ENCODE data around the gene GP1BB.

GP1BB gene

DNA sequence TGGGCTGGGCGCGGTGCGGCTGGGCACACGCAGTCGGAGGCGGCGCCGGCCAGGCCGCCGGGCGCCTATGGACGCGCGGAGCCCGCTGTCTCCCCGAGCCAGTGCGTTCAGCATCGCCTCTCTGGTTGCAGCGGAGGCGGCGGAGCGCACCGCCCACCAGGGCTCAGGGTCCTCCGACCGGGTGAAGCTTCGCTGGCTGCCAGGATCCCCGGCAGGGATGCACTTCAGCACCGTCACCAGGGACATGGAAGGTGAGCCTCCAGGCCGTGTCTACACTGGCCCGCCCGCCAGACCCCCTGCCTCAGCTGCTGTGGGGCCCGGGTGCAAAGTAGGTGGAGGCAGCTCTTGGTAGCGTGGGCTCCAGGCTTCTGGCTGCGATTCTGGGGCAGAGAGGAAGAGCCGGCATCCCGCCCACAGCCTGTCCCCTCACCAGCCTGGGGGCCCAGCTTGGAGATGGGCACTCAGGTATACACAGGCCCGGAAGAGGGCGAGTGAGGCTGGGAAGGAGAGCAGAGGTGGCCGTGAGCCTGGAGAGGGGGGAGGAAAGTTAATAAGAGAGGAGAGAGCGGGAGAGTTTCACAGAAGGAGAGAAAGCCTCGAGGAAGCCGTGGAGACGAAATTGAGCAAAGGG lies 36.2 kb downstream of the GP1BB start:
- TF ChIP-seq GATA1 (IDR thresholded peaks at IDR 0.05; ENCODE audit: low read depth, low read length): no peak
- no peak for TF ChIP-seq POLR2A (IDR thresholded peaks at IDR 0.05; ENCODE audit: low read length)
- no peak for DNase-seq

DNA sequence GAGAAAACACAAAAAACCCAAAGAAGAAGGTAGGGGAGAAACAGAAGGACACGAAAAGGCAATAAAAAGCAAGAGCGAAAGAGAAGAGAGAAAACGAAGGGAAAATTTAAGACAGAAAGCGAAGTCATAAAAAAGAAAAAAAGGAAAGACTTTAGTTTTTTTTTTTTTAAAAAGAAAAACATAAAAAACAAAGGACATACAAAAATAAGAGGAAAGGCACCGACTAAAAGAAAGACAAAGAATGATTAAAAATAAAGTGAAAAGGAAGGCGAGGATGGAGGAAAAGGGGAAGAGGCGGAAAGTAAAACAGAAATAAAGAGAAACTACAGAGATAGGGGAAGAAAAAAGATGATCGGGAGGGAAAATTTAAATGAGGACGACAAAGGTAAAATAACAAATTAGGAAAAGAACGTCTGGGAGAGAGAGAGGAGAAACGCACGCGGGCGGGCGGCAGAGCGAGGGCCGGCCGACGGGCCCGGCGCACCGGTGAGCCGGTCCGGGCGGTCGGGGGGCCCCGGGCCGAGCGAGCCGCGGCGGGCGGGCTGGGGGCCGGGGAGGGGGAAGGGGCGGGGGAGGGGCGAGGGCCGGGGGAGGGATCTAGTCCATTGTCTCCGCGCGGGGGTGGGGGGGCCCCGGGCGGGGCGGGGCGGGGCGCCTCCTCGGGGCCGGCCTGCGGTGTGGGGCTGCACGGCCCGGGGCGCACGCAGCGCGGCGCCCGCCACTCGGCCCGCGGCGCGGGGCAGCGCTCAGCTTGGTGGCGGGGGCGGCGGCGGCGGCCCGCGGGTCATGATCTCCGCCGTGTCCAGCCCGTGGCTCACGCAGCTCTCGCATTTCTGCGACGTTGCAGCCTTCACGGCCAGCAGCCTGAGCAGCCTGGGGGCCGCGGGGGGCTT lies 37.0 kb downstream of the GP1BB start, which contains the start of gene TBX1:
TBX1 (plus strand) TSS at position 721 of the 893 bp plus-strand sequence; CDS start at position 787, 66 bp downstream.
- no peak for DNase-seq
- TF ChIP-seq GATA1 (IDR thresholded peaks at IDR 0.05; ENCODE audit: low read depth, low read length) (no peak), POLR2A (IDR thresholded peaks at IDR 0.05; ENCODE audit: low read length) (no peak)

DNA sequence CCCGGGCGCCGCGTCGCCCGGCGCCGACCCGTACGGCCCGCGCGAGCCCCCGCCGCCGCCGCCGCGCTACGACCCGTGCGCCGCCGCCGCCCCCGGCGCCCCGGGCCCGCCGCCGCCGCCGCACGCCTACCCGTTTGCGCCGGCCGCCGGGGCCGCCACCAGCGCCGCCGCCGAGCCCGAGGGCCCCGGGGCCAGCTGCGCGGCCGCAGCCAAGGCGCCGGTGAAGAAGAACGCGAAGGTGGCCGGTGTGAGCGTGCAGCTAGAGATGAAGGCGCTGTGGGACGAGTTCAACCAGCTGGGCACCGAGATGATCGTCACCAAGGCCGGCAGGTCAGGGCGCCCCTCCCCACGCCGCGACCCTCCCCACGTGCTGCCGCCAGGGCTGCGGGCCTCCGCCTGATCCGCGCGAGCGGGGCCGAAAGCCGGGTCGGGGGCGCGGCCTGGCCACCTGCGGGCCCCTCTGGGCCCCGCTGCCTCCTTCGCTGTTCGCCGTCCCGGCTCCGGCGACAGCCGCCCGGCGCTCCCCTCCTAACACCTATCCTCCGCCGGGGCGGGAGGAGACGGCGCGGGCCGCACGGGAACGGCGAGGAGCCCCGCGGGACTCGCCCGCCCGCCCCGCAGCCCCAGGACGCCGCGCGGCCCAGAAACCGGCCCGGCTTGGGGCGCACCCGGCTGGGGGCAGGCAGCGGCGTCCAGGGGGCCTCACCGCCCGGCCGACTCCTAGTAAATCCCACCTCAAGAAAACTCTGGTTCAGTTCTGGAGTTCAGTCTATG lies 37.8 kb downstream of the GP1BB start:
- no peak for TF ChIP-seq GATA1 (IDR thresholded peaks at IDR 0.05; ENCODE audit: low read depth, low read length)
- no peak for TF ChIP-seq POLR2A (IDR thresholded peaks at IDR 0.05; ENCODE audit: low read length)
- DNase-seq: no peak

DNA sequence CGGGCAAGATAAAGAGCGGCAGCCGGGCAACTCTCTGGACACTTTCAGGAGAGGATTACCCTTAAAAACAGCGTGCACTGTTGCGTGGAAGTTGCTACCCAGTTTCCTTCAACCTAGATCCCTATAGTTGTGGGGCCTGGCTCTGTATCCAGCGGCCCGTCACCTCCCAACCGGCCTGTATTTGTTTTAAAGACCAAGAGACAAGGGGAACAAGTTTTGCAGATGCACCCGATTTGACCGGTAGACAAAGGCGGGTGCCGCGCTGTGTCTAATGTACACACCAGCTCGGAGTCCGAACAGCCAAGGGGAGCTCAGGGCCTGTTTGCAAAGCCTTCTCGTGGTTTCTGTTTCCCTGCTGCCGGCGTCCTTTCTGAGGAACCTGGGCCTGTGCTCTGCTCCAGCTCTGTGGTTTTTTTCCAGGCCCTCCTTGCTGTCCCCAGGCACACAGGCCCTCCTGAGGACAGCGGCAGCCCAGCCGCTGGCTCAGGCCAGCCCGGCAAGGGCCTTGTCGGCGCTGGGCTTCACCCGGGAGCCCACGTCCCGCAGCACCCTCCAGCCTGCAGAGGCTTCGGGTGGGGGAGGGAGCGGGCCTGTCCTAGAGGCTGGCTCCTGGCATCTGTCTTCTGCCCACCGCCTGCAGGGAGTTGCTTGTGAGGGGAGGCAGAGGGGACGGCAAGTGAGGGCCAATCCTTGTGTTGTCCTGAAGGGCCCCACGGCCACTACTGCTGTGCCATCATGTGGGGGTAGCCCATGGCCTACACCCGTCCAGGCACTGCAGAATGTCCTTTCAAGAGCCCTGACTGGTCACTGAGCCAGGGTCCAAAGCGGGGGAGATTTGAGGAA lies 38.6 kb downstream of the GP1BB start:
- DNase-seq: peak in 1 of 2 experiments; percentile 9
- TF ChIP-seq GATA1 (IDR thresholded peaks at IDR 0.05; ENCODE audit: low read depth, low read length): no peak
- no peak for TF ChIP-seq POLR2A (IDR thresholded peaks at IDR 0.05; ENCODE audit: low read length)

DNA sequence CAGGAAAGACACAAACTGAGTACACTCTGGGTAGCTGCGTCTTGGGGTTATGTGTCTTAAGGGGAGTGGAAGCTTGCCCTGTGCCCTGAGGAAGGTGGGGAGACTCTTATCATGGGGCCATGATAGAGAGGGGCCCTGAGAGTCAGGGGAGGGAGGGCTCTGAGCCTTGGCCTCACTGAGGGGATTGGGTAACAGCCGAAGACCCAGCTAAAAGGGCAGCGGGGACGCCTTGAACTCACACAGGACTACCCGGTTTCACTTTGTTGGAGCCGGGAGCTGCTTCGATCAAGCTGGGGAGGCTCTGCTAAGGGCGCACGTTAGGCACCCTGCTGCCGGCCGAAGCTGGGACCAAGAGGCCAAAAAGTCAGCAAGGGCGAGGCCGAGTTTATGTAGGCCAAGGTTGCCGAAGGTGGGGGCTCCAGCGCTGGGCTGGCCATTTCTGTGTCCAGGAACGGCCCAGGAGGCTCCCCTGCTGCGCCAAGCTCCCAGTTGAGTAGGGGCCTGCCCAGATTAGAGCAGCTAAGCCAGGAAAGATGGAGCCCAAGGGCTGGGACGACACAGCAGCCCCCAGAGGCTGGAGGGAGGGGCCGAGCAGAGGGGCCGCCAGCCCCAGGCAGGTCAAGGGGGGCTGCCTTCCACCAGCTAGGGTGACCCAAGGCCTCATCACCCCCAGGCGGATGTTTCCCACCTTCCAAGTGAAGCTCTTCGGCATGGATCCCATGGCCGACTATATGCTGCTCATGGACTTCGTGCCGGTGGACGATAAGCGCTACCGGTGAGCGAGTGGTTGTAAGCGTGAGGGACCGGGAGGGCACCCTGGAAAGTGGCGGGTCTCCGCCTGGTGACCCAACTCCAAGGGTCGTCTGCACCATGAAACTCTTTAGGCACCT lies 39.5 kb downstream of the GP1BB start:
- TF ChIP-seq GATA1 (IDR thresholded peaks at IDR 0.05; ENCODE audit: low read depth, low read length): no peak
- TF ChIP-seq POLR2A (IDR thresholded peaks at IDR 0.05; ENCODE audit: low read length): no peak
- DNase-seq: no peak

DNA sequence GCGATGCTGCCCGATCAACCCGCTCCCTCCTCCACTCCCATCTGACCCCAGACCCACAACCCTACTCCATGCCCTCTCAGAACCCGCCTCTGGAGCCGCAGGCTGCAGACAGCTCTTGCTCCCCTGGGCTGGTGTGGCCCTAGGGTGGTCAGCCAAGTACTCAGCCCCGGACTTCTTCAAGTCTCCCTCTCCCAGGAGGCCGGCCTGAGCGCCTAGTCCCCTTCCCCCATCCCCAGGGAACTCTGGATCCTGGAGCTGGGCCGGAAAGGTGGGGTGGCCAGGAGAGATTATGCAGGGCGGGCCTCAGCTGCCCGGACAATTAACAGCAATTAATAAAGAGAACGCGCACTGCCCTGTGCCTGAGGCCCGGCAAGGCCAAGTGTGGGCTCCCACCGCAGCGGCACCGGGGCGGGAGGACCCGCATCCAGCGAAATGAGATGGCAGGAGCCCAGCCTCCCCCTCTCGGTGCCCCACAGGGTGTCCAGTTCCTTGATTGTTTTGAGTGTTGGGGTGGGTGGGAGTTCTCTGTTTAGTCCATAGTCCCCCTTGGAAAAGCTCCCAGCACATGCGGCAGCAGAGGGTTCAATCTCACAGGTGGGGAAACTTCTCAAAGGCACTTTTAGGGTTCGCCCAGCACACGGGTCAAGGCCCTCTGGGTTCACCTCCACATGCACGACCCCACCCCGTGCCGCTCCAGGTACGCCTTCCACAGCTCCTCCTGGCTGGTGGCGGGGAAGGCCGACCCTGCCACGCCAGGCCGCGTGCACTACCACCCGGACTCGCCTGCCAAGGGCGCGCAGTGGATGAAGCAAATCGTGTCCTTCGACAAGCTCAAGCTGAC lies 40.3 kb downstream of the GP1BB start:
- no peak for DNase-seq
- TF ChIP-seq POLR2A (IDR thresholded peaks at IDR 0.05; ENCODE audit: low read length) (no peak), GATA1 (IDR thresholded peaks at IDR 0.05; ENCODE audit: low read depth, low read length) (no peak)

DNA sequence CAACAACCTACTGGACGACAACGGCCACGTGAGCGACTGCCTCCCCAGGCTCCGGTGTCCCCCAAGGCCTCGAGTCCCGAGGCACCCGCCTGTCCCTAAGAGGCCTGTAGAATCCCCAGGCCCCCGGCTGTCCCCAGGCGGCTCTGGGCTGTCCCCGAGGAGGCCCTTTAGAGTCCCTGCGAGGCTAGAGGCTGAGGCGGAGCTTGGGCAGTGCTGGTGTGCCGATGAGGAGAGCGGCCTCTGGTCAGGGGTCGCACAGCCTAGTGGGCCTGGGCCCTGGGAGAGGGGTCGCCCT lies 40.9 kb downstream of the GP1BB start:
- no peak for DNase-seq

DNA sequence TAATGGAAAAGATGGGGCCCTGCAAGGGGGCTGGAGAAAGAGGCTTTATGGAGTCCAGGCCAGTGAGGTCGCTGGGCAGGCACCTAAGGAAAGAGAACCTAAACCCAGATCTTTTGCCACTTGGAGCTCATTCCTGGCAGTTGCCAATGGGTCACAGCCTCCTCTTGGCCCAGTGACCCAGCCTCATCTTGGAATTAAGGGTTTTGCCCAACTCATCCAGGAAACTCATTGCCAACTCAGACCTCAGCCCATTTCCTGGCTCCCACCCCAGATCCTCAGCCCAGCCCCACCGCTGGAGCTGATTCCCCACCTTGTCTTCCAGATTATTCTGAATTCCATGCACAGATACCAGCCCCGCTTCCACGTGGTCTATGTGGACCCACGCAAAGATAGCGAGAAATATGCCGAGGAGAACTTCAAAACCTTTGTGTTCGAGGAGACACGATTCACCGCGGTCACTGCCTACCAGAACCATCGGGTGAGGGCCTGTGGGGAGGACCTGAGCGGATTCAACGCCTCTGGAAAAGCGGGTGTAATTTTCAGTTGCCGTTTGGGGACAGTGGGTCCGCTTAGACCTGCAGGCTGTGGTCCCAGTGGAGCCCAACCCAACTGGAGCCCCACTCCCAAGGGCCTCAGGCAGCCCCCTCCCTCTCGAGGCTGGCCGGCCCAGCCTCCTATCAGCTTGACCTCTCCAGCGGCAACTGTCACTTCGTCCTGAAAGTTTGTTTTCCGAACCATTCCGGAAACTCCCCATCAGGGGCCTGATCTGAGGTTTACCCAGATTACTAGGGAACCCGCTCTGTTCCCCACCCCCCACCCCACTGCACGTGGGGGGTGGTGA lies 41.5 kb downstream of the GP1BB start:
- TF ChIP-seq POLR2A (IDR thresholded peaks at IDR 0.05; ENCODE audit: low read length): no peak
- TF ChIP-seq GATA1 (IDR thresholded peaks at IDR 0.05; ENCODE audit: low read depth, low read length): no peak

More for the DNA sequence above, 40.9 kb downstream of the GP1BB start:
- no peak for TF ChIP-seq GATA1 (IDR thresholded peaks at IDR 0.05; ENCODE audit: low read depth, low read length)

DNA sequence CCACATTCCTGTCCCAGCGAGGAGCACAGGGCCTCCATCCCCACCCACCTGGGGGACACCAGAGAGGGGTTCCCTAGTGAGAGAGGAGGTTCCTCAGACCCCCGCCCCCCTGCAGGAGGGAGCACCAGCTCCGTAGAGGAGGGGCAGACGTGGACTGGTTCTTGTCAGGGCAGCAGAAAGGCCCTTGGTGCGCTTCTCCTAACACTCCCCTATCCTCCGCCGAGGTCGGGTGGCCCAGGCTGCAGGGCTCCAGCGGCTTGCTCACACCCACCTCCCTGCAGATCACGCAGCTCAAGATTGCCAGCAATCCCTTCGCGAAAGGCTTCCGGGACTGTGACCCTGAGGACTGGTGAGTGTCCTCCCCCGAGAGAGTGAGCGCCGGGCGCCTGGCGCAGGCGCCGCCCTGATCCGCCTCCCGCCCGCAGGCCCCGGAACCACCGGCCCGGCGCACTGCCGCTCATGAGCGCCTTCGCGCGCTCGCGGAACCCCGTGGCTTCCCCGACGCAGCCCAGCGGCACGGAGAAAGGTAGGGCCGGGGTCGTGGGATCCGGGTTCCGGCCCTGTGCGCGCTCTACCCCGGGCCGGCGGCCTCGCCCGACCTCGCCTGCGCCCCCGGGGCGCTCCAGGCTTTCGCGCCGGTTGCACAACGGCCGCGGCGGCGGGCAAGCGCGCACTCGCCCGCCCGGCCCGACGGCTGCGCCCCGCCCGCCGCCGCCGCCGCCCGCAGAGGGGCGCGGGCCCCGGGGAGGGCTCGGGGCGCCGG lies 42.3 kb downstream of the GP1BB start:
- DNase-seq: no peak
- TF ChIP-seq GATA1 (IDR thresholded peaks at IDR 0.05; ENCODE audit: low read depth, low read length) (no peak), POLR2A (IDR thresholded peaks at IDR 0.05; ENCODE audit: low read length) (no peak)

More for the DNA sequence above, 41.5 kb downstream of the GP1BB start:
- no peak for DNase-seq

DNA sequence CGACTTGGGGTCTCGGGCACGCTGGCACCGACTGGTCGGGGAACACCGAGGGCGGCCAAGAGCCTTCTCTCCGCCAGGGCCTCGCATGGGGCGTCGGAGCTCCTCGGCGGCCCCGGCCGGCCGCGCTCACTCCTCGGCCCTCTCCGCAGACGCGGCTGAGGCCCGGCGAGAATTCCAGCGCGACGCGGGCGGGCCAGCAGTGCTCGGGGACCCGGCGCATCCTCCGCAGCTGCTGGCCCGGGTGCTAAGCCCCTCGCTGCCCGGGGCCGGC lies 42.8 kb downstream of the GP1BB start:
- no peak for TF ChIP-seq GATA1 (IDR thresholded peaks at IDR 0.05; ENCODE audit: low read depth, low read length)
- no peak for TF ChIP-seq POLR2A (IDR thresholded peaks at IDR 0.05; ENCODE audit: low read length)
- no peak for DNase-seq
